Colon (tissue), 2 donors: ENCODE results near the gene BTD.

Experiments used
- FAIRE-seq: peaks from 2 replicates; lab custom pipeline; 2012; peaks lifted over from hg19 to GRCh38; lab: Jason Lieb, UNC
- donor health status: control.
- donor health status: control.

The BTD gene

DNA sequence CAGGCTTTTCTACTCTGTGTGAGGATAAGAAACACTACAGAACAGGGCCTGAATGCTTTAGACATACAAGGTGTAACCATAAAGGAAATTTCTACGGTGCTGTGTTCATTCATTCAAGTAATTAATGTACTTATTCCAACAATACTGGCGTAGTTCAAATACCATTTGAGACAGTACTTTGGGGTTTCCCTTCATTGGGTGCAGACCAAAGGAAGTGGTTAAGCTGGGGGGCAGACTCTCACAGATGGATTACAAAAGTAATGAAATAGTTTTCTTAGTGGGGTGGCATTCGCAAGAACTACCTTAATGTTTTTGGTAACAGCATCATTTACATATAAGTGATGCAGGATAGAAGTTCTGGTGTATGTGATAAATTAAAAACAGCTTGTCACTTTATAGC, 65.9 kb downstream of the BTD start:
- no peak for FAIRE-seq

- no peak for FAIRE-seq
Observed at GRCh38 chr3:15673536-15673935, 72.0 kb downstream of the BTD start.

DNA sequence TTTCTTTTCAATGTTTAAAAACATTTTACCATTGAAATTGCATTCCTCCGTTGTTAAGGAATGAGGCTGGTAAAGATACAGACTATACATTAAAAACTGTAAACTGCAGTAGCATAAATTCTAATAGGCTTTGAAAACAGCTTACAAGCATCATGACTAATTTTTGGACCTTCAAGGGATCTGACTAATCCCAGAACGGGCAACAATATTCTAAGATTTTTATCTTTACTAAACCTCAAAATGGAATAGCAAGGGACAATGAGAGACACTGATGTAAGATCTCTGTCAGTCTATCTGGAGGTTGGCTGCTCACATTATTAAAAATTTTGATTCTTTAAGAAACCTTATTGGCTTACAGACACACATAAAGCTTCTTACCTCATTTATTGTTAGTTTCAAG, 74.7 kb downstream of the BTD start:
- no peak for FAIRE-seq

- no peak for FAIRE-seq
Observed at GRCh38 chr3:15679306-15679705, 77.8 kb downstream of the BTD start.

- FAIRE-seq = no peak
Observed at GRCh38 chr3:15681668-15682067, 80.1 kb downstream of the BTD start.

GRCh38 chr3:15682561-15683185, 81.1 kb downstream of the BTD start:
- no peak for FAIRE-seq

GRCh38 chr3:15683253-15683652, 81.7 kb downstream of the BTD start:
- FAIRE-seq = no peak

DNA sequence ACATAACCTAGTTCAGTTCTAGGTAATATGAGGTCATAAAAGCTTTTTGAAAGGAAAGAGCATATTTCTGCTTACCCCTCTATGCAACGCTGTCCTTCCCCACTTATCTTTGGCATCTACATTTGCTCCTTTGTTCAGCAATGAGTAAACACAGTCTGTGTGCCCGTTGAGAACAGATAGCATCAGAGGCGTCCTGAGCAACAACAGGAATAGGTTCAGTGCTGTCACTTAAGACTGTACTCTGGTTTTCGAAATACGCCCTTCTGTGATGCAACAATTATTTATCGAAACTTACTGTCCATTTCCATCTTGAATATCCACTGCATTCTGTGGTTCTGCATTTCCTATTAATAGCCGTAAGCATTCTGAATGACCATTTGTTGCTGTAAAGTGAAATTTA, 84.4 kb downstream of the BTD start:
- FAIRE-seq = no peak

- FAIRE-seq = no peak
Observed at GRCh38 chr3:15690230-15690629, 88.7 kb downstream of the BTD start.

DNA sequence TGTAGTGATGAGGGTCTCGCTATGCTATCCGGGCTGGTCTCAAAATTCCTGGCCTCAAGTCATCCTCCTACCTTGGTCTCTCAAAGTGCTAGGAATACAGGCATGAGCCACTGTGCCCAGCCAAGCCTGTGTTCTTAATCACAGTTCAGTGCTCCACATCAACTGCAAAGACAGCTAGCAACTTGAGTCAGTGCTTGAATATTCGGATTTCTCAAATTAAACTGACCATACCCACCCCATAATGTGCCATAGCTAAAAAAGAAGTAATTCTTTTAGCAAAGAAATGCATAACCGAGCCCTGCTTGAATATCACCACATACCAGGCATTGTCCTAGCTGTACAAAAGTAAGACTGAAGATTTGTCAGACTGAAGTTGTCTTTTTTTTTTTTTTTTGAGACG, 89.2 kb downstream of the BTD start:
- no peak for FAIRE-seq

DNA sequence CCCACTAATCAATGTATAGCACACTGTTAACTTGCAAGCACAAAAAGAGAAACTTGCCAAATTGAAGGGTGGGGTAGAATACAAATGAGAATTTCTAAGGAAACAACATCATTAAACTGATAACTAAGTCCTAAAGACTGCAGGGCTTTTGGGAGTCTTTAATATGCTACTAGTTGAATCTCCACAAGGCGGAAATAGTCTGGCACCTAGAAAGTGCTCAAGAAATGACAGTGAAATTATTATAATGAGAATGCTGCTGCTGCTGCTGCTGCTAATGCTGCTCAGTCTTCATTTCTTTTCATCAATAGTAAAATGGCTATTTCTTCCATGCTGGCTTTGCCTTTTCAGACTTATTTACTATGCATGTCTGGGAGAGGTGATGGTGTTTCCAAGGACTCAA, 91.8 kb downstream of the BTD start:
- no peak for FAIRE-seq

DNA sequence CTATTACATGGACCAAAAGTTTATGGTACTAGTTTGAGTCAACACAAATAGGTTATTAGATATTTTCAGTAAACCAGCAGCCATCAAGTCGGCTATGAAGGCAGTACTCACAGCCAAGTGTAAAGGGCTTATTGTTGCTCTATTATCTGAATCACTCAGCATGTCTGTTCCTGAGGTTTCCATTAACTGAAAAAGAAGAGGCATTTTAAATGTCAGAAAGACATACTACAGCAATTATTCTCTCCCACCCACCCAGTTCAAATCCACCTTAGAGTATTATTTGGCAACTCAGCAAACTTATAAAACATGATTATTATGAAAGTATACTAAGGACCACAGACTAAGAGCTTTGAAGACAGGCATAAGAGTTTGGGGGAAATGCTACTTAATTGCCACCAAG, 93.1 kb downstream of the BTD start:
- FAIRE-seq = no peak
